HepG2 (cell line): Measurements from ENCODE around the gene ZCCHC4. TPM values are rescaled to one million over a fixed set of nuclear protein-coding genes. Genes with fewer than 3 reads are reported as not detected.

Experiments used
- ATAC-seq: fragments of 200-7000 bp; cut with Tn5 transposase; 3 replicates; pipeline ENCODE4 v1.9.1; 2020; ENCODE audit warnings: mild to moderate bottlenecking, moderate library complexity
- BruUV-seq: library from RNA; stranded (reverse); fragments of 400-500 nt; replicated peaks from 2 replicates; lab custom pipeline; 2021; lab: Mats Ljungman, UMichigan
- CTCF ChIA-PET: fragments of 300-600 bp; formaldehyde crosslinking; extraction: SDS; loops from one replicate; lab custom pipeline; 2021; ENCODE audit warnings: low total read pairs, inconsistent platforms, low intra/inter-chr PET ratio; lab: Yijun Ruan, JAX
- POLR2A ChIA-PET: fragments of 350-600 bp; sonication (Branson Sonifier 250); formaldehyde crosslinking; loops from one replicate; lab custom pipeline; 2020; ENCODE audit warnings: antibody characterized with exemption, inconsistent platforms; lab: Yijun Ruan, JAX
- DNase-seq: peaks from one replicate; pipeline ENCODE4 v3.0.0-alpha.2; 2015; ENCODE audit warnings: low spot score
- FAIRE-seq: peaks from 3 replicates; lab custom pipeline; 2011; peaks lifted over from hg19 to GRCh38; lab: Jason Lieb, UNC
- H2AFZ ChIP-seq: one replicate; pipeline ENCODE4 v1.6.1; 2011; ENCODE audit warnings: low read length, inconsistent platforms
- H3K27ac ChIP-seq: fragments of 300-600 bp; 3 replicates; pipeline ENCODE4 v1.8.0; 2011; ENCODE audit warnings: mixed run types, mild to moderate bottlenecking, mixed read lengths, low read length, inconsistent platforms; ENCODE audit not compliant: insufficient read depth; ENCODE audit errors: extremely low read length
- H3K27me3 ChIP-seq, 2 experiments: fragments of 200-600 bp in 1 of 2; 2 replicates in 1 of 2; 3 replicates in 1 of 2; pipeline versions ENCODE4 v1.6.0 to v1.8.0; 2011; ENCODE audit warnings: low read length in 2 of 2, mild to moderate bottlenecking in 2 of 2, moderate library complexity in 2 of 2, inconsistent platforms in 1 of 2; ENCODE audit not compliant: insufficient read depth in 2 of 2, control insufficient read depth in 1 of 2
- H3K36me3 ChIP-seq, 2 experiments: fragments of 200-600 bp in 1 of 2; replicated peaks in 1 of 2; 2 replicates in 1 of 2; 3 replicates in 1 of 2; pipeline versions ENCODE4 v1.5.1 to v1.8.0; 2011; ENCODE audit warnings: low read length in 2 of 2, inconsistent platforms in 1 of 2; ENCODE audit not compliant: insufficient read depth in 2 of 2, control insufficient read depth in 1 of 2
- H3K4me1 ChIP-seq: 2 replicates; pipeline ENCODE4 v1.5.1; 2012; ENCODE audit warnings: low read length, inconsistent platforms; ENCODE audit not compliant: insufficient read depth
- H3K4me2 ChIP-seq: 2 replicates; pipeline ENCODE4 v1.6.0; 2011; ENCODE audit warnings: low read depth, low read length, inconsistent platforms
- H3K4me3 ChIP-seq, 3 experiments: fragments of 200-600 bp in 1 of 3; sonication (generic), shearing (Covaris generic) in 1 of 3; replicated peaks in 1 of 3; 2 replicates each; pipeline ENCODE4 v1.5.1; 2011 to 2016; ENCODE audit warnings: low read length in 3 of 3, inconsistent platforms in 2 of 3, low read depth in 2 of 3, mild to moderate bottlenecking in 2 of 3, control low read depth in 1 of 3, mixed read lengths in 1 of 3; ENCODE audit not compliant: insufficient read depth in 1 of 3
- H3K79me2 ChIP-seq: one replicate; pipeline ENCODE4 v1.6.1; 2011; ENCODE audit warnings: low read length, inconsistent platforms; ENCODE audit not compliant: insufficient read depth
- H3K9ac ChIP-seq: 2 replicates; pipeline ENCODE4 v1.6.0; 2011; ENCODE audit warnings: mild to moderate bottlenecking, low read depth, low read length, inconsistent platforms; ENCODE audit not compliant: insufficient read depth
- H3K9me3 ChIP-seq: 2 replicates; pipeline ENCODE4 v1.5.1; 2012; ENCODE audit warnings: mild to moderate bottlenecking, low read length
- H4K20me1 ChIP-seq: 2 replicates; pipeline ENCODE4 v1.6.0; 2011; ENCODE audit warnings: inconsistent platforms, mild to moderate bottlenecking, low read length, moderate library complexity; ENCODE audit not compliant: insufficient read depth
- MAFF ChIP-seq: IDR thresholded peaks from 2 replicates; pipeline ENCODE4 v1.6.1; 2011; ENCODE audit warnings: low read depth, low read length, improper control_type of control experiment
- MAFK ChIP-seq, 2 experiments: IDR thresholded peaks in 1 of 2; conservative IDR thresholded peaks in 1 of 2; 2 replicates each; pipeline ENCODE4 v1.6.1; 2011; ENCODE audit warnings: improper control_type of control experiment in 2 of 2, low read length in 2 of 2
- MEIS2 ChIP-seq: sonication (generic); formaldehyde crosslinking; IDR thresholded peaks from 2 replicates; pipeline ENCODE4 v1.9.0; 2021; ENCODE audit warnings: mild to moderate bottlenecking, missing genetic modification reagents
- NFE2L2 ChIP-seq: fragments of 150-350 bp; IDR thresholded peaks from 2 replicates; pipeline ENCODE4 v1.6.1; 2014; ENCODE audit warnings: low read length
- NR1H2 ChIP-seq: sonication (generic); formaldehyde crosslinking; IDR thresholded peaks from 2 replicates; pipeline ENCODE4 v1.8.1; 2022; ENCODE audit warnings: low read depth, missing genetic modification reagents, borderline replicate concordance
- SATB2 ChIP-seq: sonication (generic); formaldehyde crosslinking; IDR thresholded peaks from 2 replicates; pipeline ENCODE4 v1.5.0; 2020; ENCODE audit warnings: missing genetic modification reagents
- TP53 ChIP-seq: sonication (generic); formaldehyde crosslinking; conservative IDR thresholded peaks from 2 replicates; pipeline ENCODE4 v1.4.0; 2020; ENCODE audit warnings: missing genetic modification reagents
- ZBTB26 ChIP-seq: IDR thresholded peaks from 2 replicates; pipeline ENCODE4 v1.6.1; 2016; ENCODE audit warnings: missing compliant biosample characterization, missing genetic modification reagents, borderline replicate concordance
- ZNF33B ChIP-seq: sonication (generic); formaldehyde crosslinking; IDR thresholded peaks from 2 replicates; pipeline ENCODE4 v1.5.1; 2020; ENCODE audit warnings: mild to moderate bottlenecking, missing genetic modification reagents
- ZNF530 ChIP-seq: sonication (generic); formaldehyde crosslinking; IDR thresholded peaks from 2 replicates; pipeline ENCODE4 v1.5.0; 2020; ENCODE audit warnings: low read depth, mild to moderate bottlenecking, missing genetic modification reagents
- ZNF816 ChIP-seq: sonication (generic); formaldehyde crosslinking; IDR thresholded peaks from 2 replicates; pipeline ENCODE4 v1.8.0; 2022; ENCODE audit warnings: missing genetic modification reagents, mild to moderate bottlenecking, borderline replicate concordance
- WGBS: methylation state at CpG from one replicate; pipeline ENCODE4 v1.1.6; 2017; ENCODE audit warnings: low lambda C conversion rate; 5-methylcytosine and 5-hydroxymethylcytosine counted together
- in situ Hi-C: cut with HindIII; loops from 2 replicates; pipeline ENCODE4 v1.10.0; 2017; ENCODE audit warnings: low pct_unique_long_range_greater_than_20kb; ENCODE audit not compliant: extremely low pct_ligation_motif_present
- intact Hi-C: fragments of 100-400 bp; cut with micrococcal nuclease; formaldehyde crosslinking; loops from one replicate; pipeline ENCODE4 v1.10.0; 2022; ENCODE audit not compliant: unreplicated experiment
- polyA plus RNA-seq, 8 experiments: library from polyadenylated mRNA; depleted of rRNA in 3 of 8; stranded (reverse) in 7 of 8; unstranded in 1 of 8; fragments of >200 nt; fragmentation: Illumina TruSeq in 4 of 8; extraction: Trizol in 4 of 8; gene quantifications; 2 replicates each; pipeline versions ENCODE4 v1.2.1 to v1.2.3, GENCODE V29; 2011 to 2016; ENCODE audit warnings: low read depth in 4 of 8, missing spikeins in 1 of 8, mixed read lengths in 1 of 8; ENCODE audit not compliant: insufficient read depth in 1 of 8
- total RNA-seq, 5 experiments: library from RNA; depleted of rRNA; stranded (reverse); fragments of >200 nt; fragmentation: Illumina TruSeq; extraction: Trizol; gene quantifications; 2 replicates each; pipeline ENCODE4 v1.2.3, GENCODE V29; 2016; ENCODE audit warnings: low read depth in 1 of 5

Gene ZCCHC4
- total and polyA plus RNA-seq, 2 of the 13 experiments (the other 11 are each of a cell fraction or from before 2014, with no cell fraction given), result 13.2 to 15.0 TPM

- FAIRE-seq (no peak), ATAC-seq (no peak), DNase-seq (no peak)
- no peaks in the 10 kb centered on the region for H3K79me2 ChIP-seq
- no peaks in the 10 kb centered on the region for H3K36me3 ChIP-seq
- BruUV-seq, result no TSS peak
- H4K20me1 ChIP-seq, result no peaks in the 10 kb centered on the region
- intact Hi-C loops (no loop called here), in situ Hi-C loops (no loop called here)
- POLR2A ChIA-PET, result interaction anchor here (1.4 kb wide), 1 partner anchor 9 kb away, joined by 4 read pairs; the partner anchor contains the start of gene ZCCHC4
- H3K4me1 ChIP-seq, result peaks cover 37% of the 10 kb centered on the region
- TF ChIP-seq MAFF (peak; percentile 60), MAFK (conservative IDR thresholded peaks at IDR 0.05 in 1 of 2, IDR thresholded peaks at IDR 0.05 in 1 of 2; ENCODE audit: low read length in 2 of 2) (peak; percentile 68 to 76), TP53 (CRISPR knock-in tag) (no peak)
- peaks cover 1 to 5% of the 10 kb centered on the region in 2 experiments; a peak in 2 of 5 replicates for H3K27me3 ChIP-seq
- 24% methylated on average over 2 of the region's 3 CpGs for WGBS
- no peak overlapping the region for H3K4me3 ChIP-seq
- H3K9me3 ChIP-seq, result no peaks in the 10 kb centered on the region
- CTCF ChIA-PET, result no interaction called here
- no peak overlapping the region for H3K27ac ChIP-seq
- no peak overlapping the region for H3K9ac ChIP-seq
- no peak overlapping the region for H3K4me2 ChIP-seq
- no peak overlapping the region for H2AFZ ChIP-seq
These were observed 9.0 kb upstream of the ZCCHC4 start for GRCh38 chr4:25303578-25303977.

- Histone ChIP-seq H3K9ac (no peak overlapping the region), H3K36me3 (no peaks in the 10 kb centered on the region), H3K27me3 (peaks cover 1 to 5% of the 10 kb centered on the region in 2 experiments; a peak in 2 of 5 replicates), H3K79me2 (no peaks in the 10 kb centered on the region), H4K20me1 (no peaks in the 10 kb centered on the region), H3K4me1 (peaks cover 36% of the 10 kb centered on the region), H3K4me3 (no peak overlapping the region), H3K27ac (no peak overlapping the region), H2AFZ (no peak overlapping the region), H3K4me2 (0 out of 2 replicates have a peak overlapping the region, but pooled peaks have one; percentile 5), H3K9me3 (no peaks in the 10 kb centered on the region)
- ChIA-PET POLR2A (no interaction called here), CTCF (no interaction called here)
- FAIRE-seq (no peak), ATAC-seq (peak; percentile 40), DNase-seq (no peak)
- TF ChIP-seq ZNF816 (CRISPR knock-in tag), result no peak
- no peak for TF ChIP-seq ZNF530 (CRISPR knock-in tag)
- TF ChIP-seq ZNF33B (CRISPR knock-in tag), result no peak
- TF ChIP-seq SATB2, result no peak
- 0 out of 2 replicates have a peak, but pooled peaks have one; percentile 51 for TF ChIP-seq ZBTB26 (CRISPR knock-in tag)
- no peak for TF ChIP-seq NFE2L2
- TF ChIP-seq MEIS2 (CRISPR knock-in tag), result no peak
- no peak for TF ChIP-seq NR1H2 (CRISPR knock-in tag)
- in situ Hi-C loops, result no loop called here
- no TSS peak for BruUV-seq
- intact Hi-C loops, result no loop called here
- WGBS, result 38% methylated on average over 3 of the region's 4 CpGs
These were observed 6.0 kb upstream of the ZCCHC4 start for GRCh38 chr4:25306518-25307057.
